PC-9 (cell line): Measurements from ENCODE around the gene WDR38.

Experiments
- EZH2 ChIP-seq: fragments of 200-600 bp; sonication (generic); IDR thresholded peaks from 2 replicates; pipeline ENCODE4 v1.8.0; 2017; ENCODE audit warnings: antibody characterized with exemption, low read depth
- TF ChIP-seq, protein P1 (sequence below): fragments of 200-600 bp; sonication (generic); conservative IDR thresholded peaks from 2 replicates; pipeline ENCODE4 v1.6.1; 2017; ENCODE audit warnings: mixed run types, antibody characterized with exemption, mild to moderate bottlenecking, moderate library complexity

DNA sequence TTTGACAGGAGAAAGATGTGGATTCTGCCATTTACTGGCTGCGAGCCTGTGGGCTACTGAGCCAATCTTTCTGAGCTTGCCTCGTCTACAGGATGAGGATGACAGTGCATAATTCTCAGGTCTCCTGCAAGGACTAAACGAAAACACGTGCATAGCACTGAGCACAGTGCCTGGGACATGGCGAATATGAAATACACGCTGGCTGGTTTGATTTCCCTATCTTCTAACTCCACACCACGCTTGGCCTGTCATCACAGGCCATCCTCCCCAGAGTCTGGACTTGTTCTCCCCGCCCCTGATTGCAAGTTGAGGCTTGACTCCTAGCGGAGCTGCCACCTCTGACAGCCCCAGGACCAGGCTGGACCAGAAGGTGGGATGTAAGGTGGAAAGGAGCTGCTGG lies 46.6 kb downstream of the WDR38 start:
- TF ChIP-seq EZH2, result no peak
- TF ChIP-seq, protein P1, sequence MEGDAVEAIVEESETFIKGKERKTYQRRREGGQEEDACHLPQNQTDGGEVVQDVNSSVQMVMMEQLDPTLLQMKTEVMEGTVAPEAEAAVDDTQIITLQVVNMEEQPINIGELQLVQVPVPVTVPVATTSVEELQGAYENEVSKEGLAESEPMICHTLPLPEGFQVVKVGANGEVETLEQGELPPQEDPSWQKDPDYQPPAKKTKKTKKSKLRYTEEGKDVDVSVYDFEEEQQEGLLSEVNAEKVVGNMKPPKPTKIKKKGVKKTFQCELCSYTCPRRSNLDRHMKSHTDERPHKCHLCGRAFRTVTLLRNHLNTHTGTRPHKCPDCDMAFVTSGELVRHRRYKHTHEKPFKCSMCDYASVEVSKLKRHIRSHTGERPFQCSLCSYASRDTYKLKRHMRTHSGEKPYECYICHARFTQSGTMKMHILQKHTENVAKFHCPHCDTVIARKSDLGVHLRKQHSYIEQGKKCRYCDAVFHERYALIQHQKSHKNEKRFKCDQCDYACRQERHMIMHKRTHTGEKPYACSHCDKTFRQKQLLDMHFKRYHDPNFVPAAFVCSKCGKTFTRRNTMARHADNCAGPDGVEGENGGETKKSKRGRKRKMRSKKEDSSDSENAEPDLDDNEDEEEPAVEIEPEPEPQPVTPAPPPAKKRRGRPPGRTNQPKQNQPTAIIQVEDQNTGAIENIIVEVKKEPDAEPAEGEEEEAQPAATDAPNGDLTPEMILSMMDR, result no peak
